MCF 10A (cell line): ENCODE measurements around the gene SHC3. TPM values are rescaled to one million over a fixed set of nuclear protein-coding genes. Genes with fewer than 3 reads are reported as not detected.

Experiments used
- BruUV-seq: library from RNA; stranded (reverse); fragments of 400-500 nt; replicated peaks from 2 replicates; lab custom pipeline; 2021; lab: Mats Ljungman, UMichigan
- CTCF ChIA-PET: fragments of 300-600 bp; sonication (Branson Sonifier 250); formaldehyde crosslinking; extraction: SDS; loops from one replicate; lab custom pipeline; 2021; ENCODE audit warnings: antibody characterized with exemption, inconsistent platforms; lab: Yijun Ruan, JAX
- POLR2A ChIA-PET: fragments of 300-600, 350-650 bp; sonication (Branson Sonifier 250); formaldehyde crosslinking; extraction: SDS; loops from one replicate; lab custom pipeline; 2020; ENCODE audit warnings: antibody characterized with exemption, inconsistent platforms; lab: Yijun Ruan, JAX
- DNase-seq: peaks from one replicate; pipeline ENCODE4 v3.0.0-alpha.2; 2018; ENCODE audit not compliant: unreplicated experiment
- H3K27ac Mint-ChIP-seq: one replicate; pipeline ENCODE4 v1.8.0; 2022; ENCODE audit warnings: mild to moderate bottlenecking, low read depth, mixed read lengths; ENCODE audit not compliant: unreplicated experiment
- H3K27me3 Mint-ChIP-seq: one replicate; pipeline ENCODE4 v1.8.0; 2022; ENCODE audit warnings: mixed read lengths; ENCODE audit not compliant: insufficient read depth, unreplicated experiment
- H3K36me3 Mint-ChIP-seq: one replicate; pipeline ENCODE4 v1.8.0; 2022; ENCODE audit warnings: mild to moderate bottlenecking, moderate library complexity, mixed read lengths; ENCODE audit not compliant: insufficient read depth, unreplicated experiment
- H3K4me1 Mint-ChIP-seq: one replicate; pipeline ENCODE4 v1.8.0; 2022; ENCODE audit warnings: mixed read lengths; ENCODE audit not compliant: insufficient read depth, unreplicated experiment
- H3K4me3 Mint-ChIP-seq: one replicate; pipeline ENCODE4 v1.8.0; 2022; ENCODE audit warnings: mild to moderate bottlenecking, moderate library complexity, mixed read lengths; ENCODE audit not compliant: unreplicated experiment
- H3K9me3 Mint-ChIP-seq: one replicate; pipeline ENCODE4 v1.8.0; 2022; ENCODE audit warnings: mixed read lengths; ENCODE audit not compliant: unreplicated experiment
- CTCF ChIP-seq: fragments of 200-600 bp; IDR thresholded peaks from one replicate; pipeline ENCODE4 v1.8.0; 2022; ENCODE audit warnings: antibody characterized with exemption, mild to moderate bottlenecking; ENCODE audit not compliant: unreplicated experiment
- intact Hi-C: fragments of 100-400 bp; cut with micrococcal nuclease; formaldehyde crosslinking; loops from 2 replicates; pipeline ENCODE4 v1.14.1; 2022
- total RNA-seq: library from RNA; stranded (reverse); gene quantifications from 2 replicates; pipeline ENCODE4 v1.2.3, GENCODE V29; 2022

SHC3 gene
- total RNA-seq, 1 experiment from 2014 or later = 0.02 TPM

- Mint-ChIP-seq H3K27me3 (no peaks in the 10 kb centered on the region), H3K4me3 (no peak overlapping the region), H3K36me3 (no peaks in the 10 kb centered on the region), H3K27ac (no peak overlapping the region), H3K4me1 (peaks cover 14% of the 10 kb centered on the region), H3K9me3 (no peaks in the 10 kb centered on the region)
- peak; percentile 42 for DNase-seq
- CTCF ChIA-PET = interaction anchor here (1.6 kb wide), 1 partner anchor 414 kb away, joined by 3 read pairs; no protein-coding TSS in a partner anchor
- TF ChIP-seq CTCF = no peak
- intact Hi-C loops = no loop called here
- POLR2A ChIA-PET = interaction anchor here (0.8 kb wide), 1 partner anchor 410 kb away, joined by 3 read pairs; no protein-coding TSS in a partner anchor
- no TSS peak for BruUV-seq
These were observed 171.3 kb downstream of the SHC3 start for GRCh38 chr9:89006996-89007967.

- H3K9me3 Mint-ChIP-seq = no peaks in the 10 kb centered on the region
- peaks cover 5% of the 10 kb centered on the region for H3K36me3 Mint-ChIP-seq
- POLR2A ChIA-PET = no interaction called here
- BruUV-seq = no TSS peak
- intact Hi-C loops = no loop called here
- no peaks in the 10 kb centered on the region for H3K27me3 Mint-ChIP-seq
- DNase-seq = no peak
- no peak overlapping the region for H3K27ac Mint-ChIP-seq
- no peak for TF ChIP-seq CTCF
- H3K4me3 Mint-ChIP-seq = no peak overlapping the region
- CTCF ChIA-PET = interaction anchor here (0.6 to 1.3 kb wide), 2 partner anchors 17 to 412 kb away, joined by 3 to 7 read pairs; no protein-coding TSS in a partner anchor
- peaks cover 8% of the 10 kb centered on the region for H3K4me1 Mint-ChIP-seq
These were observed 172.4 kb downstream of the SHC3 start for GRCh38 chr9:89006267-89006666.

GRCh38 chr9:89005323-89005722 is 173.3 kb downstream of the SHC3 start:
- H3K4me1 Mint-ChIP-seq = peaks cover 13% of the 10 kb centered on the region
- DNase-seq = no peak
- peaks cover 5% of the 10 kb centered on the region for H3K36me3 Mint-ChIP-seq
- BruUV-seq = no TSS peak
- no peaks in the 10 kb centered on the region for H3K9me3 Mint-ChIP-seq
- CTCF ChIA-PET = interaction anchor here (1.3 kb wide), 1 partner anchor 411 kb away, joined by 7 read pairs; no protein-coding TSS in a partner anchor
- H3K27ac Mint-ChIP-seq = no peak overlapping the region
- TF ChIP-seq CTCF = no peak
- POLR2A ChIA-PET = no interaction called here
- intact Hi-C loops = no loop called here
- no peaks in the 10 kb centered on the region for H3K27me3 Mint-ChIP-seq
- no peak overlapping the region for H3K4me3 Mint-ChIP-seq

GRCh38 chr9:89002987-89003386 is 175.6 kb downstream of the SHC3 start:
- no peak for TF ChIP-seq CTCF
- DNase-seq = no peak
- Mint-ChIP-seq H3K36me3 (peaks cover 5% of the 10 kb centered on the region), H3K9me3 (no peaks in the 10 kb centered on the region), H3K27ac (no peak overlapping the region), H3K4me3 (no peak overlapping the region), H3K4me1 (peaks cover 18% of the 10 kb centered on the region), H3K27me3 (no peaks in the 10 kb centered on the region)
- ChIA-PET CTCF (interaction anchor here (0.5 to 3.6 kb wide), 4 partner anchors 7 to 589 kb away, joined by 3 to 50 read pairs (median 4); no protein-coding TSS in a partner anchor), POLR2A (no interaction called here)
- intact Hi-C loops = loop anchor here (5.0 kb wide), 1 partner anchor 266 kb away; no protein-coding TSS in a partner anchor
- BruUV-seq = no TSS peak
